ENCODE measurements around the gene INPP5B. TPM values are rescaled to one million over a fixed set of nuclear protein-coding genes. Genes with fewer than 3 reads are reported as not detected.

Gene INPP5B
- total and polyA plus RNA-seq, 9 of the 15 experiments (the other 6 are each of a cell fraction or from before 2014, with no cell fraction given), result 14.1 to 28.7 (median 20.9) TPM

DNA sequence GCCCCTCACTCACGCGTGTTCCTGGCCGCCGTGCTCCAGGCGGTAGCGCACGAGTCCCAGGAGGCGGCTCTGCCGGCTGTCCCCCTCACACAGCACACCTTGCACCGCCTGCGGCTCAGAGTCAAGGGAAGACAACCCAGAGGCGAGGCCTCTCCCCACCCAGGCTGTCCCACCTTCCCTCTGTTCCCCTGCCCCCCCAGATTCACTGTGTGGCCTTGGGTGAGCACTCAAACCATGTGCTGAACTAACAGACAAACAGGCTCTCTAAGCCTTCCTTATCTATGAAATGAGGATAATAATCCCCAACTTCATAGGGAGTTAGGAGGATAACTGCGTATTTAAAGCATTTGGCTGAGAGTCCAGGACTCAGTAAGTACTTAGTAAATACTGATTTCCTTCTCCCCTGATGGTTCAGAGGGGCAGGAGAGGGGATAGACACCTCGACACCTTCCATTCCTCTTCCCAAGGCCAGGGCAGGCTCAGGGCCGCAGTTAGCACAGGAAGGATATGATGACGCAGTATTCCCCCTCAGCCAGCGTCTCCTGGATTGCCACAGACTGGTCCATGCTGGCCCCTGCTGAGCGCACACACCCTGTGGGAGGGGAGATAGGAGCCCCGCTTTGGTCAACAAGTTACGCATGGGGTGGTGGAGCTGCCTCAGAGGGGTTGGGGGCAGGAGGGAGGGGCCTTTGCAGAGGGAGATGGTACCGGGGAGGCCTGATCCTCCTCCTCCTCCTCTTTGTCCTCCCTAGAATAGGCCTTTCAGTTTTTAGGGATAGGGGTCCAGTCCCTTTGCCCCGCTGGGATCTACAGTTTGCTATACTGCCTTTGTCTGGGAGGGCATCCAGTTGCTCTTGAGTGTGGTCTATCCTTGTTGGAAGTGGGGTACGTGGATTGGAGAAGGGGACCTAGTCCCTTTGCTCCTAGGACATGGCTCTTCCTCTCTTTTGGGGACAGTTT lies 830 bp downstream of the INPP5B start (continued):
- TF ChIP-seq MYC (IDR thresholded peaks at IDR 0.05; ENCODE audit: low read depth, low read length) (peak; percentile 66; the same call in 1 of the 2 replicates), MYC (CRISPR knock-in tag; IDR thresholded peaks at IDR 0.05; ENCODE audit: borderline replicate concordance, low read depth) (no peak), KLF1 (tag; IDR thresholded peaks at IDR 0.05) (no peak), STAT5B (CRISPR knock-in tag; IDR thresholded peaks at IDR 0.05) (no peak), HOXB6 (CRISPR knock-in tag; IDR thresholded peaks at IDR 0.05; ENCODE audit: borderline replicate concordance) (no peak), MEIS2 (IDR thresholded peaks at IDR 0.05; ENCODE audit: partially characterized antibody) (no peak), AFF1 (IDR thresholded peaks at IDR 0.05; ENCODE audit: low read depth in 1 of 2, partially characterized antibody in 2 of 2) (no peak), HDAC6 (IDR thresholded peaks at IDR 0.05; ENCODE audit: low read depth, low read length) (no peak), BRF1 (IDR thresholded peaks at IDR 0.05; ENCODE audit: borderline replicate concordance, extremely low read depth, insufficient read length) (no peak)
- TF ChIP-seq, protein P1, sequence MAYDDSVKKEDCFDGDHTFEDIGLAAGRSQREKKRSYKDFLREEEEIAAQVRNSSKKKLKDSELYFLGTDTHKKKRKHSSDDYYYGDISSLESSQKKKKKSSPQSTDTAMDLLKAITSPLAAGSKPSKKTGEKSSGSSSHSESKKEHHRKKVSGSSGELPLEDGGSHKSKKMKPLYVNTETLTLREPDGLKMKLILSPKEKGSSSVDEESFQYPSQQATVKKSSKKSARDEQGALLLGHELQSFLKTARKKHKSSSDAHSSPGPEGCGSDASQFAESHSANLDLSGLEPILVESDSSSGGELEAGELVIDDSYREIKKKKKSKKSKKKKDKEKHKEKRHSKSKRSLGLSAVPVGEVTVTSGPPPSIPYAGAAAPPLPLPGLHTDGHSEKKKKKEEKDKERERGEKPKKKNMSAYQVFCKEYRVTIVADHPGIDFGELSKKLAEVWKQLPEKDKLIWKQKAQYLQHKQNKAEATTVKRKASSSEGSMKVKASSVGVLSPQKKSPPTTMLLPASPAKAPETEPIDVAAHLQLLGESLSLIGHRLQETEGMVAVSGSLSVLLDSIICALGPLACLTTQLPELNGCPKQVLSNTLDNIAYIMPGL (CRISPR knock-in tag; IDR thresholded peaks at IDR 0.05), result no peak

Data from K562 (cell line).